ENCODE data around the gene CHM. TPM values are rescaled to one million over a fixed set of nuclear protein-coding genes. Genes with fewer than 3 reads are reported as not detected.
"Not testable (repeated sequence)": the region's sequence is repeated elsewhere in the genome, so short reads cannot be mapped to it uniquely, and the experiment has no call there.

CHM gene
- total RNA-seq, 1 donor from 2014 or later: 12.0 TPM

DNA sequence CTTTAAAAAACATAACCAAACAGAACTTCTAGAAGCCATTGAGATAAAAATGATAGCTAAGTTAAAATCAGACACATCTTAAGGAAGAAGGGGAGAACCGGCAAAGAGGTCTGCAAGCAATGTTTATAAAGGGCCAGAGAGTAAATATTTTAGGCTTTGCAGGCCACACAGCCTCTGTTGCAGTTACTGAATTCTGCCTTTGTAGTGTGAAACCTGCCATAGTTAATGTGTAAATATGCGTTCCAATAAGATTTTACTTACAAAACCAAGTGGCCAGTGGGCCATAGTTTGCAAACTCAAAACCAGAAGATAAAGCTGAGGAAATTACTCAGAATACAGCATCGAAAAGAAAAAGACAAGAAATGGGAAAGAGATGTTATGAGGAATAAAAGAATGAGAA lies 33.6 kb downstream of the CHM start:
- H3K4me3 ChIP-seq: no peak overlapping the region
- intact Hi-C loops (cut with DNase I): no loop called here
- no peak for DNase-seq (ENCODE audit: extremely low spot score in 2 of 2)

DNA sequence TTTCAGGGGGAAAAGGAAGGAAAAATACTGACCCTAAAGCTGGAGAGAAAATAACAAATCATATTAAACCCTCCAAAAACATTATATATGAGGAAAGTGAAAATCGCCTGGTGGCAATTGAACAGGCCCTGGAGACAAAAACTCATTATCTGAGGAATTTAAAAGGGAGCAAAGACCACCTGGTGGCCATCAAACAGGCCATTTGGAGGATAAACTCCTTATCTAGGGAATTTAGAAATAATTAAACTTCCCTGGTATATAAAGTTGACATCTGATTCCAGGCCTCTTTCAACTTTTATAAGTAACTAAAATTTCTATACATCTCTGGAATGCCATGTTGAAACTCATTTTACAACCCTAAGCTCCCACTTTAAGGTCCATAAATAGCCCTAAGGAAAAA lies 35.2 kb downstream of the CHM start:
- TF ChIP-seq POLR2A (IDR thresholded peaks at IDR 0.05) (no peak), POLR2AphosphoS5 (IDR thresholded peaks at IDR 0.05; ENCODE audit: insufficient read depth in 1 of 2, low read depth in 1 of 2) (no peak)
- TF ChIP-seq, protein P1, sequence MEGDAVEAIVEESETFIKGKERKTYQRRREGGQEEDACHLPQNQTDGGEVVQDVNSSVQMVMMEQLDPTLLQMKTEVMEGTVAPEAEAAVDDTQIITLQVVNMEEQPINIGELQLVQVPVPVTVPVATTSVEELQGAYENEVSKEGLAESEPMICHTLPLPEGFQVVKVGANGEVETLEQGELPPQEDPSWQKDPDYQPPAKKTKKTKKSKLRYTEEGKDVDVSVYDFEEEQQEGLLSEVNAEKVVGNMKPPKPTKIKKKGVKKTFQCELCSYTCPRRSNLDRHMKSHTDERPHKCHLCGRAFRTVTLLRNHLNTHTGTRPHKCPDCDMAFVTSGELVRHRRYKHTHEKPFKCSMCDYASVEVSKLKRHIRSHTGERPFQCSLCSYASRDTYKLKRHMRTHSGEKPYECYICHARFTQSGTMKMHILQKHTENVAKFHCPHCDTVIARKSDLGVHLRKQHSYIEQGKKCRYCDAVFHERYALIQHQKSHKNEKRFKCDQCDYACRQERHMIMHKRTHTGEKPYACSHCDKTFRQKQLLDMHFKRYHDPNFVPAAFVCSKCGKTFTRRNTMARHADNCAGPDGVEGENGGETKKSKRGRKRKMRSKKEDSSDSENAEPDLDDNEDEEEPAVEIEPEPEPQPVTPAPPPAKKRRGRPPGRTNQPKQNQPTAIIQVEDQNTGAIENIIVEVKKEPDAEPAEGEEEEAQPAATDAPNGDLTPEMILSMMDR (IDR thresholded peaks at IDR 0.05): no peak
- DNase-seq (ENCODE audit: extremely low spot score in 2 of 2): no peak
- intact Hi-C loops (cut with DNase I): no loop called here
- Histone ChIP-seq H3K9me3 (no peaks in the 10 kb centered on the region), H3K27me3 (no peaks in the 10 kb centered on the region), H3K27ac (no peak overlapping the region), H3K36me3 (no peaks in the 10 kb centered on the region), H3K4me3 (no peak overlapping the region), H3K4me1 (no peaks in the 10 kb centered on the region)

More for the DNA sequence above, 33.6 kb downstream of the CHM start:
- Histone ChIP-seq H3K36me3 (no peaks in the 10 kb centered on the region), H3K27ac (no peak overlapping the region), H3K4me1 (no peaks in the 10 kb centered on the region), H3K27me3 (no peaks in the 10 kb centered on the region), H3K9me3 (no peaks in the 10 kb centered on the region)
- TF ChIP-seq, protein P1 (IDR thresholded peaks at IDR 0.05): no peak
- TF ChIP-seq POLR2AphosphoS5 (IDR thresholded peaks at IDR 0.05; ENCODE audit: insufficient read depth in 1 of 2, low read depth in 1 of 2) (no peak), POLR2A (IDR thresholded peaks at IDR 0.05) (no peak)

DNA sequence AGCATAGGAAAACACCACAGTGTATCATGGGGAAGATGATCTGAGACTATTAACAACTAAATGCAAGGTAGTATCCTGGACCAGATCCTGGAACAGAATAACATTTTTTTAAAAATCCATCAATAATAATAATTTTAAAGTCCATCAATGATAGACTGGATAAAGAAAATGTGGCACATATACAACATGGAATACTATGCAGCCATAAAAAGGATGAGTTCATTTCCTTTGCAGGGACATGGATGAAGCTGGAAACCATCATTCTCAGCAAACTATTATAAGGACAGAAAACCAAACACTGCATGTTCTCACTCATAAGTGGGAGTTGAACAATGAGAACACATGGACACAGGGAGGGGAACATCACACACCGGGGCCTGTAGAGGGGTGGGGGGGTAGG lies 37.6 kb downstream of the CHM start:
- intact Hi-C loops (cut with DNase I): loop anchor here (2.0 kb wide), 1 partner anchor 29 kb away; no protein-coding TSS in a partner anchor
- H3K9me3 ChIP-seq; H3K27me3 ChIP-seq; DNase-seq (ENCODE audit: extremely low spot score in 2 of 2); H3K27ac ChIP-seq; H3K4me3 ChIP-seq; H3K36me3 ChIP-seq; H3K4me1 ChIP-seq: not testable (repeated sequence)

DNA sequence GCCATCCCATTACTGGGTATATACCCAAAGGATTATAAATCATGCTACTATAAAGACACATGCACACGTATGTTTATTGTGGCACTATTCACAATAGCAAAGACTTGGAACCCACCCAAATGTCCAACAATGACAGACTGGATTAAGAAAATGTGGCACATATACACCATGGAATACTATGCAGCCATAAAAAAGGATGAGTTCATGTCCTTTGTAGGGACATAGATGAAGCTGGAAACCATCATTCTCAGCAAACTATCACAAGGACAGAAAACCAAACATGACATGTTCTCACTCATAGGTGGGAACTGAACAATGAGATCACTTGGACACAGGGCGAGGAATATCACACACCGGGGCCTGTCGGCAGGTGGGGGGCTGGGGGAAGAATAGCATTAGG lies 39.5 kb downstream of the CHM start:
- H3K9me3 ChIP-seq; intact Hi-C loops (cut with DNase I); DNase-seq (ENCODE audit: extremely low spot score in 2 of 2); H3K4me1 ChIP-seq; H3K27ac ChIP-seq; H3K36me3 ChIP-seq; H3K4me3 ChIP-seq; H3K27me3 ChIP-seq: not testable (repeated sequence)

DNA sequence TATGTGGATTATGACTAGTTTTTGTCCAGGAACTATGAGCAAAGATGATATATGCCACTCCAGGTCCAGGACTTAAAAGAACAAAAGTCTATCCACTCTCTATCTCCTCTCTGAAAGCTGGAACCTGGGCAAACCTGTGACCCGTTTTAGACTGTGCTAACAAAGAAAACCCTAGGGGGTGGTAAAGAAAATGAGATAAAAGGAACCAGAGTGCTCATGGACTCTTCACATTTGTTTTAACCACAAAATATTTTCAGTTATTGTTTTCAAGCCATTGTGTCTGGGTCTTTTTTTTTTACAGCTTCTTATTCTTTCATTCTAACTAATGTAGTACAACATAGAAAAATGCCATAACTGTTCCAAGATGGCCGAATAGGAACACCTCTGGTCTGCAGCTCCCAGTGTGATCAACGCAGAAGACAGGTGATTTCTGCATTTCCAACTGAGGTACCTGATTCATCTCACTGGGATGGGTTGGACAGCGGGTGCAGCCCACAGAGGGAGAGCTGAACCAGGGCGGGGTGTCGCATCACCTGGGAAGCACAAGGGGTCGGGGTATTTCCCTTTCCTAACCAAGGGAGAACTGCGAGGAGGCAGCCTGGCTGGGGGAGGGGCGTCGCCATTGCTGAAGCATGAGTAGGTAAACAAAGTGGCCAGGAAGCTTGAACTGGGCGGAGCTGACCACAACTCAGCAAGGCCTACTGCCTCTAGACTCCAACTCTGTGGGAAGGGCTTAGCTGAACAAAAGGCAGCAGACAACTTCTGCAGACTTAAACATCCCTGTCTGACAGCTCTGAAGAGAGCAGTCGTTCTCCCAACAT lies 45.1 kb downstream of the CHM start:
- H3K4me3 ChIP-seq: no peak overlapping the region
- no peak for DNase-seq (ENCODE audit: extremely low spot score in 2 of 2)
- TF ChIP-seq POLR2AphosphoS5 (IDR thresholded peaks at IDR 0.05; ENCODE audit: insufficient read depth in 1 of 2, low read depth in 1 of 2) (no peak), POLR2A (IDR thresholded peaks at IDR 0.05) (no peak)
- TF ChIP-seq, protein P1 (IDR thresholded peaks at IDR 0.05): no peak
- H3K4me1 ChIP-seq: peaks cover 5% of the 10 kb centered on the region
- intact Hi-C loops (cut with DNase I): no loop called here
- no peak overlapping the region for H3K27ac ChIP-seq
- H3K36me3 ChIP-seq: no peaks in the 10 kb centered on the region
- no peaks in the 10 kb centered on the region for H3K9me3 ChIP-seq
- no peaks in the 10 kb centered on the region for H3K27me3 ChIP-seq

DNA sequence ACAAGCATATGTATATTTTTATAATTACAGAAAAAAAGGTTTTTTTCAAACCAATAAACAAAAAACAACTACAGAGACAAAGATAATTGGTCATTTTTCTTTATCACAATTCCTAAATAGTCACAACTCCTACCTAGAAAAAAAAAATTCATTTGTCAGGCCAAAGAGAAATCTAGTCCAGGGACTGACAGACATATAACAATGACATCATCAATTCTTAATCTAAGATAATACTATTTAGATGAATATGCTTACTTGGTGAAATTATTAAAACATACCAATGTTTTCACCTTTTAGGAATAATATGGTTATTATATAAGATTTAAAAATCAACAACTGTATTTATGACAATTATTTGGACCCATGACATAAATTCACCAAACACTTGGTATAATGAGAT lies 48.4 kb downstream of the CHM start:
- H3K9me3 ChIP-seq: no peaks in the 10 kb centered on the region
- H3K36me3 ChIP-seq: no peaks in the 10 kb centered on the region
- H3K4me1 ChIP-seq: peaks cover 12% of the 10 kb centered on the region
- DNase-seq (ENCODE audit: extremely low spot score in 2 of 2): no peak
- H3K27me3 ChIP-seq: no peaks in the 10 kb centered on the region
- intact Hi-C loops (cut with DNase I): no loop called here
- TF ChIP-seq POLR2AphosphoS5 (IDR thresholded peaks at IDR 0.05; ENCODE audit: insufficient read depth in 1 of 2, low read depth in 1 of 2): no peak
- no peak for TF ChIP-seq POLR2A (IDR thresholded peaks at IDR 0.05)
- TF ChIP-seq, protein P1 (IDR thresholded peaks at IDR 0.05): no peak
- no peak overlapping the region for H3K27ac ChIP-seq
- H3K4me3 ChIP-seq: no peak overlapping the region

All from vagina (tissue), 2 donors.